ENCODE measurements around the gene TMUB1. TPM values are rescaled to one million over a fixed set of nuclear protein-coding genes. Genes with fewer than 3 reads are reported as not detected.

The TMUB1 gene
- polyA plus RNA-seq, 3 donors from 2014 or later = 47.5 to 57.5 (median 49.6) TPM

- H3K27ac Mint-ChIP-seq = no peak overlapping the region
These were observed 20.7 kb upstream of the TMUB1 start for GRCh38 chr7:151103973-151104372.

DNA sequence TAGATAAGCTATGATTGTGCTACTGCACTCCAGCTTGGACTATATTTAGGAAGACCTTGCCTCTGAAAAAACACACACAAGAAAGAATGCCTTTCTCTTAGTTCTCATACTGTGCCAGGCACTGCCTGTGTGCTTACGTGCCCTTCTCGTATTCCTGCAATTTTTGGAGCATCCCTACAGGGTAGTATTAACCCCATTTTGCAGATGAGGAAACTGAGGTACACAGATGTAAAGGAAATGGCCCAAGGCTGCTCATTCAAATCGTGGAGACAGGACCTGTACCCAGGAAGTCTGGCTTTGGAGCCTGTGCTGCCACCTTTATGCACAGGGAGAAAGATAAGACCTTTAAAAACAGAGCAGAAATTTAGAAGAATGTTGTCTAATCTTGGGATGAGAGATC, 19.7 kb upstream of the TMUB1 start:
- H3K36me3 Mint-ChIP-seq = peaks cover 0 to 5% (median 0%) of the 10 kb centered on the region in 3 donors
- no peak overlapping the region for H3K27ac Mint-ChIP-seq
- no peaks in the 10 kb centered on the region for H3K27me3 Mint-ChIP-seq (ENCODE audit: low read depth in 3 of 3)
- H3K4me3 Mint-ChIP-seq = no peak overlapping the region
- no peaks in the 10 kb centered on the region for H3K4me1 Mint-ChIP-seq
- DNase-seq = no peak
- H3K9me3 Mint-ChIP-seq = no peaks in the 10 kb centered on the region

More at GRCh38 chr7:151103973-151104372, 20.7 kb upstream of the TMUB1 start:
- Mint-ChIP-seq H3K4me3 (no peak overlapping the region), H3K4me1 (no peaks in the 10 kb centered on the region), H3K36me3 (peaks cover 0 to 5% (median 0%) of the 10 kb centered on the region in 3 donors), H3K9me3 (no peaks in the 10 kb centered on the region), H3K27me3 (ENCODE audit: low read depth in 3 of 3) (no peaks in the 10 kb centered on the region)
- DNase-seq = no peak

DNA sequence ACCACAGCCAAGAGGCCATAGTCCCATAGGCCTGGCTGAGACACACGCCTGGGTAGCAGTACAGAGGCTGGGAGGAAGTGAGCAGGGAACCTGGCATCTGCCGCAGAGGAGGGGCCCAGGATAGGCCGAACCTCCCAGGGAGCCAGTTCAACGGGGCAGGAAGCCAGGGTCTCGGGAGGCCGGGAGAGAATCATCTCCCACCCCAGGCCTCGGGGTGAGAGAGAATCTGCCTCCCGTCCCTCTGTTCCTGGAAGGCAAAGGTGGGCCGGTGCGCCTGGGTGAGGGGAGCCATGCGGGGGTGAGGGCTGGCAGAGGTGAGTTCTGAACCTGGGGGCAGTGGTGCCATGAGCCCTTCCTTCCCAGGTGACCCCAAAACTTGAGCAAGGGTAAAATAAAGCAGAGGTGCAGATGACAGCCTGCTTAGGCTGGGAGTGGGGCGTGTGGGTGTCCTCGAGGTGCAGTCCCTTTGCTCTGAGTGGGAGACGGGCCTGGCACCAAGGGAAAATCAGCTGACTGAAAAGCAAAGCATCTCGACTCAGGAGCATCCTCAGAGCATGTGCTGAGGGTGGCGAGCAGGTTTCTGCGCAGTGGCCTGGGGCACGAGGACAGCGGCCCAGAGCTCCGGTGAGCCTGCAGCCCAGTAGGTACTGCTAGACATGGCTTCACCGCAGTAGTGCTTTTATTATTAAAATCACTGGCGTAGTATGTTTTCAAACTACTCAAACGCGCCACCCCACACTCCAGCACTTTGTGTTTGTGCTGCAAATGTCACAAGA, 18.5 kb upstream of the TMUB1 start:
- Mint-ChIP-seq H3K4me3 (no peak overlapping the region), H3K27ac (no peak overlapping the region), H3K36me3 (peaks cover 0 to 5% (median 0%) of the 10 kb centered on the region in 3 donors), H3K9me3 (no peaks in the 10 kb centered on the region), H3K27me3 (ENCODE audit: low read depth in 3 of 3) (no peaks in the 10 kb centered on the region), H3K4me1 (peaks cover 0 to 1% of the 10 kb centered on the region in 2 donors)
- DNase-seq = no peak

GRCh38 chr7:151100921-151101320, 17.6 kb upstream of the TMUB1 start:
- Mint-ChIP-seq H3K27ac (no peak overlapping the region), H3K4me3 (no peak overlapping the region), H3K9me3 (no peaks in the 10 kb centered on the region), H3K36me3 (peaks cover 0 to 5% (median 0%) of the 10 kb centered on the region in 3 donors), H3K4me1 (peaks cover 0 to 1% of the 10 kb centered on the region in 2 donors), H3K27me3 (ENCODE audit: low read depth in 3 of 3) (no peaks in the 10 kb centered on the region)
- DNase-seq = no peak

DNA sequence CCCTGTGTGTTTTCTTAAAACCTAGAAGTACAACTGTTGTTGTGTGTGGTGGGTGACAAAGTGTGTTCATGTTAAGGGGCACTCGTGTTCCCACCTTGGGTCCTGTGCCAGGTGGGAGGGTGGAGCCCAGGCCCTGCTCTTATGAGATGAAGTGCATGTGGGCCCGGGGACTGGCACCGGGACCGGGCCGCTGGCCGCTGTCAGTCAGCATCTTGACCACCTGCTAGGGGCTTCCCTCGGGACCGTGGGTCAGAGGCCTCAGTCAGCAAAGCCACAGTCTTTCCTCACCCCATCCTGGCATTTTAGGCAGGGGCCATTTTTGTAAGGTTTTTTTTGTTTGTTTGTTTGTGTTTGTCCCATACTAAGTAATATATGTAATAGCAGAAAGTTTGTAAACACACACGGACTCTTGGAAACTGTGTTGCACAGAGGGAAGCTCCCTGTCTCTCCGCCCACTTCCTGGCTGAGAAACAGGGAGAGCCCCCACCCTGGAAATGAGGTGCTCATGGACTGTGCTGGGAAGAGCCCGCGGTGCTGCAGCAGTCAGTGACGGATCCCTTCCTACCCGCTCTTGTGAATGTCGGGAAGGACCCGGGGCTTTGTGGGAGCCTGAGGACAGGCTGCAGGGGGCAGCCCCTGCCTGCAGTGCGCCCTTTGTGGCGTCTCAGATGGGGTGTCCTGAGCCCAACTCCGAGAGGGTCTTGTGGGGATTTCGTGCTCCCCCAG, 16.4 kb upstream of the TMUB1 start:
- DNase-seq = no peak
- no peaks in the 10 kb centered on the region for H3K27me3 Mint-ChIP-seq (ENCODE audit: low read depth in 3 of 3)
- peaks cover 0 to 1% of the 10 kb centered on the region in 2 donors for H3K4me1 Mint-ChIP-seq
- H3K4me3 Mint-ChIP-seq = no peak overlapping the region
- no peak overlapping the region for H3K27ac Mint-ChIP-seq
- no peaks in the 10 kb centered on the region for H3K9me3 Mint-ChIP-seq
- H3K36me3 Mint-ChIP-seq = peaks cover 0 to 2% (median 0%) of the 10 kb centered on the region in 3 donors

DNA sequence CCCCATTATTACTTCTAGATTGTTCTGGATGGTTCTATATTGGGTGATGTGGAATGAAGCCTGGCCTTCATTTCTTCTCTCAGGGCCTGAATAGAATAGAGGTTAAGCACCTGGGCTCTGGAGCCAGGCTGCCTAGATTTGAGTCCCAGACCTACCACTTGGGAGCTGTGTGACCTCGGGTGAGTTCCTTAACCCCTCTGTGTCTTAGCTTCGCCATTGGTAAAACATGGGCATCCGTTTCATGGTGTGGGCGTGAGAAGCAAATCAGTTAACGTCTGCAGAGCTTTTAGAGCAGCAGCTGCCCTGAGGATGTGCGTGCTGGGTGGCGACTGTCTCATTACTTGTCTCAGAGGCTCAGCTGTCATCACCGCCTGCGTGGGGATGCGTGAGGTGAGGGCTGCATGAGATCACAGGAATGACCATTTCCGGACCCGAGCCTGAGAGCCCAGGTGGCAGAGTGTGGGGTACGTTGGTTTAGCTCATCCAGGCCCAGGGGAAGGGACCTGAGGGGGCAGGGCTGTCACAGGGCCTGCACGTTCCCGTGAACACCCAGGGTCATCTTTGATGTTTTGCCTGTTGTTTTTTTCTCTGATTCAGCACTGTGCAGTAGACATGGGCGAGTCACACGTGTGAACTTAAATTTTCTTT, 12.7 kb upstream of the TMUB1 start:
- Mint-ChIP-seq H3K27ac (peak overlapping the region in 1 of 6 donors; percentile 11), H3K27me3 (ENCODE audit: low read depth in 3 of 3) (peaks cover 0 to 1% (median 0%) of the 10 kb centered on the region in 3 donors), H3K4me3 (no peak overlapping the region), H3K36me3 (no peaks in the 10 kb centered on the region), H3K9me3 (no peaks in the 10 kb centered on the region), H3K4me1 (peaks cover 0 to 3% of the 10 kb centered on the region in 2 donors)
- DNase-seq = no peak

GRCh38 chr7:151095123-151095797, 12.0 kb upstream of the TMUB1 start:
- Mint-ChIP-seq H3K9me3 (no peaks in the 10 kb centered on the region), H3K27me3 (ENCODE audit: low read depth in 3 of 3) (peaks cover 0 to 4% (median 2%) of the 10 kb centered on the region in 3 donors), H3K36me3 (no peaks in the 10 kb centered on the region), H3K4me3 (no peak overlapping the region), H3K4me1 (peaks cover 0 to 3% of the 10 kb centered on the region in 2 donors), H3K27ac (no peak overlapping the region)
- no peak for DNase-seq

- peaks cover 2 to 3% of the 10 kb centered on the region in 2 donors for H3K4me1 Mint-ChIP-seq
These were observed 11.4 kb upstream of the TMUB1 start for GRCh38 chr7:151094675-151095074.

GRCh38 chr7:151093748-151094147, 10.5 kb upstream of the TMUB1 start:
- Mint-ChIP-seq H3K4me3 (no peak overlapping the region), H3K36me3 (no peaks in the 10 kb centered on the region), H3K4me1 (peaks cover 11 to 13% of the 10 kb centered on the region in 2 donors), H3K27me3 (ENCODE audit: low read depth in 3 of 3) (peaks cover 0 to 4% (median 4%) of the 10 kb centered on the region in 3 donors), H3K9me3 (no peaks in the 10 kb centered on the region), H3K27ac (no peak overlapping the region)
- no peak for DNase-seq

More at GRCh38 chr7:151094675-151095074, 11.4 kb upstream of the TMUB1 start:
- Mint-ChIP-seq H3K4me3 (no peak overlapping the region), H3K27me3 (ENCODE audit: low read depth in 3 of 3) (peaks cover 0 to 4% (median 2%) of the 10 kb centered on the region in 3 donors), H3K27ac (no peak overlapping the region), H3K9me3 (no peaks in the 10 kb centered on the region), H3K36me3 (no peaks in the 10 kb centered on the region)
- DNase-seq = no peak

DNA sequence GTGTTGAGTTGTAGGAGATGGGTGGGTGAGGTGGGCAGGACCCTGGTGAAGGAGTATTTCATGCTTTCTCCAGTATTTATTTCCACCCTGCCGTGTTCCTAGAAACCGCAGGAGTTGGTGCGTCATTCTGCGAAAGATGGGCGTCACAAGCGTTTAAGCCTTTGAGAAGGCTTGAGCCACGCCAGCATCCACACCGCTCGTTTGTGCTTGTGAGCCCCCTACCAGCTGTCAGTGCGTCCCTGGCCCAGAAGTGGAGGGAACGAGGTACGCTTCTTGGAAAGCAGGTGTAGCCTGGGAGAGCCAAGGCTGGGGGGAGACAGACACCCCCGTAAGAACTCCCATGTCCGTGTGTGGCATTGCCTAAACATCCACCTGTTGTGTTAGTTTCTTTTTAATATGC, 8.7 kb upstream of the TMUB1 start:
- Mint-ChIP-seq H3K36me3 (no peaks in the 10 kb centered on the region), H3K4me3 (no peak overlapping the region), H3K9me3 (no peaks in the 10 kb centered on the region), H3K27me3 (ENCODE audit: low read depth in 3 of 3) (peaks cover 4 to 6% (median 6%) of the 10 kb centered on the region in 3 donors), H3K27ac (no peak overlapping the region), H3K4me1 (peaks cover 21 to 24% of the 10 kb centered on the region in 2 donors)
- no peak for DNase-seq

DNA sequence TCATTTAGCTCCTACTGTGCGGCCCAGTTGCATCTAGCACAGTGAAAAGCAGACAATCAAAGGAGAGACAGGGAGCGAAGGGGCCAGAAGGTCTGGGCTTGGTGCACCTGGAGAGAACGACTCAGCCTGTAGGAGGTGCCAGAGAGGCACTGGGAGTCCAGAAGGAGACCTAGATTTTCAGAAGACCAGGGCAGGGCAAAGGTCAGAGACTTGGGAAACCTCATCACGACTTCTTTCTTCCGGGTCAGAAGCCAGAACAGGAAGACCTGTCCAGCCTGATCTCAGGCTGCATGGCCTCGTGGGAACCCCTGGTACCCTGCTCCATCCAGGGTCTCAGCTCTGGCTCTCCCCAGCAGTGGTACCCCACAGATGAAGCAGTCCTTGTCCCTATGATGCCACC, 8.1 kb upstream of the TMUB1 start:
- peaks cover 4 to 6% (median 6%) of the 10 kb centered on the region in 3 donors for H3K27me3 Mint-ChIP-seq (ENCODE audit: low read depth in 3 of 3)
- H3K27ac Mint-ChIP-seq = no peak overlapping the region
- no peak overlapping the region for H3K4me3 Mint-ChIP-seq
- DNase-seq = no peak
- H3K9me3 Mint-ChIP-seq = no peaks in the 10 kb centered on the region
- H3K36me3 Mint-ChIP-seq = no peaks in the 10 kb centered on the region
- H3K4me1 Mint-ChIP-seq = peaks cover 21 to 24% of the 10 kb centered on the region in 2 donors

DNA sequence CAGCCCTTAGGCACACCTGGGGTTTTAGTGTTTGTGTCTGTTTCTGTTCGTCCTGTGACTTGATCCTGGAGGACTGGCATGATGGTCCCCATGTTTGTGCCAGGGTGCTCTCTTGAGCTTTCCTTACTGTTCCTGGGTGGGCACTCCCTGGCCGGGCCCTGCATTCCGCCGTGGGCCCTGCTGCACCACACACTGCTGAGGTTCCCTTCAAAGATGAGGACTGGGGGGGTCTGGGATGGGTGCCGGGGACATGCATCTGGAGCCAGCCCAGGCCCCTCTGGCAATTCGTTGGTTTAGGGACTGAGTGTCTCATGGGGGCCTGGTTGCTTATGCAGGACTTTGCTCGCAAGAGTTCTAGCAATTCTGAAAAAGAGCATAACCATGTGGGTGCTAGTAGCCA, 7.7 kb upstream of the TMUB1 start:
- peaks cover 4 to 6% (median 6%) of the 10 kb centered on the region in 3 donors for H3K27me3 Mint-ChIP-seq (ENCODE audit: low read depth in 3 of 3)
- DNase-seq = no peak
- H3K9me3 Mint-ChIP-seq = no peaks in the 10 kb centered on the region
- no peaks in the 10 kb centered on the region for H3K36me3 Mint-ChIP-seq
- no peak overlapping the region for H3K27ac Mint-ChIP-seq
- peaks cover 21 to 24% of the 10 kb centered on the region in 2 donors for H3K4me1 Mint-ChIP-seq
- no peak overlapping the region for H3K4me3 Mint-ChIP-seq

DNA sequence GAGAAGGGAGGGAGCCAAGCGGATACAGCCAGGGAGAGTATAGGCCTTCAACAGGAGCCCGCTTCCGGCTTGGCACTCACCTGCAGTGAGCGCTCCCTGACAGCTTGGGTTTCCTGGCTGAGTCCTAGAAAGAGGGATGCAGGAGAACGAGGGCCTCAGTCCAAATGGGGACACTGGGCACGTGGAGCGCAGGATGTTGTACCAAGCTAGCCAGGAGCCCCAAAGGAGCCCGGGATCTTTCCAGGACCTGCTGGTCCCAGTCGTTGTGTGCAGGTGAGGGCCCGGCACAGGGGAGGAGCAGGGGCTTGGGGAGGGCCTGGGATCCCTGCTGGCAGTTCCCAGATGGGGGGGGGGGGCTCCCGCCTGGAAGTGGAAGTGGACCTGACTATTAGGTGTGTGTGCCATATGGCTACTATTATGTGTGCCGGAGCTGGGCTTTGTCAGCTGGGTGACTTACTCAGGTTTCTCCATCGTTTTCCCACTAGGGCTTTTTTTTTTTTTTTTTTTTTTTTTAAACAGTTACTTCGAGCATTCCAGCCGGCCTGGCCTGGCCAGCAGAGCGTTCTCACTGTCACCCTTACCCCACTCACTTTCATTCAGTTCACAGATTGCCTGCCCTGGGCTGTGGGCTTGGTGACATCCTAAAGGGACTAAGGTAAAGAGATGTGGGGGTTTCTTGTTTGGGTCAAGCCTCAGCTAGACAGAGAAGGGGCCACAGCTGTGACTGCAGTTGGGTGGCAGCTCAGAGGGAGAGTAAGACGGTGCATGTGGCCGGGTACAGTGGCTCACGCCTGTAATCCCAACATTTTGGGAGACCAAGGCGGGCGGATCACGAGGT, 6.8 kb upstream of the TMUB1 start:
- no peaks in the 10 kb centered on the region for H3K36me3 Mint-ChIP-seq
- no peak for DNase-seq
- H3K4me3 Mint-ChIP-seq = no peak overlapping the region
- H3K9me3 Mint-ChIP-seq = no peaks in the 10 kb centered on the region
- peaks cover 28 to 32% of the 10 kb centered on the region in 2 donors for H3K4me1 Mint-ChIP-seq
- peaks cover 4 to 9% (median 6%) of the 10 kb centered on the region in 3 donors for H3K27me3 Mint-ChIP-seq (ENCODE audit: low read depth in 3 of 3)
- peak overlapping the region in 1 of 6 donors; percentile 92 for H3K27ac Mint-ChIP-seq
